OCI-LY7 (cell line): ENCODE measurements around the gene CUEDC2. TPM values are rescaled to one million over a fixed set of nuclear protein-coding genes. Genes with fewer than 3 reads are reported as not detected.

Source experiments
- BruUV-seq: library from RNA; stranded (reverse); fragments of 400-500 nt; replicated peaks from 2 replicates; lab custom pipeline; 2021; lab: Mats Ljungman, UMichigan
- CTCF ChIA-PET: fragments of 300-600 bp; sonication (Branson Sonifier 250); formaldehyde crosslinking; loops from one replicate; lab custom pipeline; 2022; ENCODE audit warnings: antibody characterized with exemption; ENCODE audit not compliant: unreplicated experiment; lab: Charles Lee
- POLR2A ChIA-PET: fragments of 300-600 bp; sonication (Branson Sonifier 250); formaldehyde crosslinking; loops from one replicate; lab custom pipeline; 2022; ENCODE audit warnings: antibody characterized with exemption; lab: Charles Lee
- DNase-seq: peaks from one replicate; pipeline ENCODE4 v3.0.0-alpha.2; 2015; ENCODE audit warnings: low spot score
- H2AFZ ChIP-seq: fragments of 200-600 bp; sonication (generic), shearing (Covaris generic); 2 replicates; pipeline ENCODE4 v1.6.1; 2014; ENCODE audit warnings: mild to moderate bottlenecking, antibody characterized with exemption, low read length, moderate library complexity
- H3K27ac ChIP-seq: fragments of 200-600 bp; sonication (generic); 2 replicates; pipeline ENCODE4 v1.5.1; 2014; ENCODE audit warnings: mixed run types, low read depth, mild to moderate bottlenecking, moderate library complexity, low read length, inconsistent platforms; ENCODE audit not compliant: poor library complexity, severe bottlenecking
- H3K36me3 ChIP-seq: fragments of 200-600 bp; sonication (generic); 2 replicates; pipeline ENCODE4 v1.6.1; 2014; ENCODE audit warnings: mild to moderate bottlenecking, antibody characterized with exemption, low read length, moderate library complexity, mixed read lengths; ENCODE audit not compliant: insufficient read depth
- H3K4me1 ChIP-seq: fragments of 200-600 bp; sonication (generic); 2 replicates; pipeline ENCODE4 v1.5.1; 2014; ENCODE audit warnings: mild to moderate bottlenecking, low read length; ENCODE audit not compliant: insufficient read depth, poor library complexity, severe bottlenecking
- H3K4me2 ChIP-seq: fragments of 200-600 bp; sonication (generic); 2 replicates; pipeline ENCODE4 v1.6.1; 2014; ENCODE audit warnings: mild to moderate bottlenecking, low read length
- H3K4me3 ChIP-seq: fragments of 200-600 bp; sonication (generic); 2 replicates; pipeline ENCODE4 v1.5.1; 2014; ENCODE audit warnings: mild to moderate bottlenecking, low read depth, low read length; ENCODE audit not compliant: poor library complexity, severe bottlenecking
- H3K79me2 ChIP-seq: fragments of 200-600 bp; sonication (generic); 2 replicates; pipeline ENCODE4 v1.6.1; 2016; ENCODE audit warnings: low read depth, mild to moderate bottlenecking, low read length, moderate library complexity, mixed read lengths; ENCODE audit not compliant: insufficient read depth
- H3K9me2 ChIP-seq: fragments of 200-600 bp; sonication (generic); 2 replicates; pipeline ENCODE4 v1.6.1; 2016; ENCODE audit warnings: mild to moderate bottlenecking, low read length, mixed read lengths; ENCODE audit not compliant: insufficient read depth
- H3K9me3 ChIP-seq: fragments of 200-600 bp; sonication (generic); 2 replicates; pipeline ENCODE4 v1.6.1; 2014; ENCODE audit warnings: mild to moderate bottlenecking, mixed run types, low read length, mixed read lengths
- H4K20me1 ChIP-seq: fragments of 200-600 bp; sonication (generic); 2 replicates; pipeline ENCODE4 v1.6.1; 2014; ENCODE audit warnings: mild to moderate bottlenecking, antibody characterized with exemption, low read length, moderate library complexity, mixed read lengths; ENCODE audit not compliant: insufficient read depth
- CTCF ChIP-seq: fragments of 200-600 bp; sonication (generic); conservative IDR thresholded peaks from 2 replicates; pipeline ENCODE4 v1.5.1; 2014; ENCODE audit warnings: mild to moderate bottlenecking, antibody characterized with exemption, low read length, moderate library complexity, mixed read lengths
- EZH2phosphoT487 ChIP-seq: fragments of 200-600 bp; sonication (generic); IDR thresholded peaks from 2 replicates; pipeline ENCODE4 v1.6.1; 2018; ENCODE audit warnings: low read depth, borderline replicate concordance, mild to moderate bottlenecking, mixed run types, antibody characterized with exemption, low read length, moderate library complexity, mixed read lengths
- intact Hi-C: fragments of 100-400 bp; cut with micrococcal nuclease; formaldehyde crosslinking; loops from one replicate; pipeline ENCODE4 v1.10.0; 2022; ENCODE audit not compliant: unreplicated experiment
- total RNA-seq, 2 experiments: library from RNA; depleted of rRNA in 1 of 2; stranded (reverse); fragments of >200 nt in 1 of 2; shearing (Covaris generic) in 1 of 2; gene quantifications; 2 replicates each; pipeline ENCODE4 v1.2.3, GENCODE V29; 2014 to 2022

Gene CUEDC2
- total RNA-seq, 2 experiments from 2014 or later, result 48.9 to 73.3 TPM

- Histone ChIP-seq H3K9me3 (no peaks in the 10 kb centered on the region), H3K4me1 (peaks cover 28% of the 10 kb centered on the region), H3K36me3 (peaks cover 9% of the 10 kb centered on the region; the same call in 1 of the 2 replicates), H4K20me1 (no peaks in the 10 kb centered on the region), H2AFZ (no peak overlapping the region), H3K4me3 (no peak overlapping the region), H3K9me2 (no peaks in the 10 kb centered on the region), H3K4me2 (no peak overlapping the region), H3K27ac (no peak overlapping the region), H3K79me2 (peaks cover 18% of the 10 kb centered on the region; the same call in 1 of the 2 replicates)
- intact Hi-C loops, result no loop called here
- no TSS peak for BruUV-seq
- ChIA-PET POLR2A (interaction anchor here (0.6 to 0.8 kb wide), 2 partner anchors 9 to 17 kb away, joined by 3 read pairs; no protein-coding TSS in a partner anchor), CTCF (no interaction called here)
- TF ChIP-seq EZH2phosphoT487 (no peak), CTCF (no peak)
- DNase-seq, result no peak
These were observed 33.1 kb upstream of the CUEDC2 start for GRCh38 chr10:102465466-102465865.

- Histone ChIP-seq H3K4me2 (peak overlapping the region; percentile 97), H3K4me3 (peak overlapping the region; percentile 78), H3K9me2 (no peaks in the 10 kb centered on the region), H3K79me2 (peaks cover 18% of the 10 kb centered on the region; the same call in 1 of the 2 replicates), H4K20me1 (no peaks in the 10 kb centered on the region), H3K27ac (peak overlapping the region; percentile 73), H3K9me3 (no peaks in the 10 kb centered on the region), H3K36me3 (peaks cover 5% of the 10 kb centered on the region; the same call in 1 of the 2 replicates), H3K4me1 (peaks cover 29% of the 10 kb centered on the region), H2AFZ (no peak overlapping the region)
- ChIA-PET CTCF (interaction anchor here (1.5 kb wide), 1 partner anchor 15 kb away, joined by 4 read pairs; no protein-coding TSS in a partner anchor), POLR2A (interaction anchor here (0.6 to 4.6 kb wide), 4 partner anchors 13 to 252 kb away, joined by 4 to 49 read pairs (median 6); partner anchors contain the start of genes C10orf95 and CUEDC2)
- BruUV-seq, result TSS peak; percentile 47
- no peak for TF ChIP-seq EZH2phosphoT487
- TF ChIP-seq CTCF, result no peak
- intact Hi-C loops, result loop anchor here (5.0 kb wide), 1 partner anchor 67 kb away; the partner anchor contains the start of gene NFKB2
- no peak for DNase-seq
These were observed 31.6 kb upstream of the CUEDC2 start for GRCh38 chr10:102463983-102464382.

GRCh38 chr10:102462512-102463054 lies 30.2 kb upstream of the CUEDC2 start:
- Histone ChIP-seq H3K9me3 (no peaks in the 10 kb centered on the region), H4K20me1 (no peaks in the 10 kb centered on the region), H3K79me2 (peaks cover 18% of the 10 kb centered on the region; the same call in 1 of the 2 replicates), H3K4me1 (peaks cover 29% of the 10 kb centered on the region), H3K27ac (peak overlapping the region; percentile 73), H3K9me2 (no peaks in the 10 kb centered on the region), H3K4me3 (peak overlapping the region; percentile 78), H3K4me2 (peak overlapping the region; percentile 97), H3K36me3 (no peaks in the 10 kb centered on the region), H2AFZ (no peak overlapping the region)
- intact Hi-C loops, result loop anchor here (5.0 kb wide), 1 partner anchor 65 kb away; the partner anchor contains the start of gene NFKB2
- CTCF ChIA-PET, result interaction anchor here (1.5 kb wide), 1 partner anchor 13 kb away, joined by 4 read pairs; no protein-coding TSS in a partner anchor
- BruUV-seq, result no TSS peak
- POLR2A ChIA-PET, result interaction anchor here (2.1 to 4.6 kb wide), 3 partner anchors 12 to 42 kb away, joined by 6 to 49 read pairs (median 9); partner anchors contain the start of genes C10orf95, CUEDC2 and FBXL15
- TF ChIP-seq EZH2phosphoT487, result no peak
- TF ChIP-seq CTCF, result no peak
- DNase-seq, result peak; percentile 37
